AG04449 (cell line): ENCODE results near the gene BACH2.

Experiments
- CTCF ChIA-PET: fragments of 350-600 bp; formaldehyde crosslinking; extraction: SDS; loops from one replicate; lab custom pipeline; 2021; ENCODE audit warnings: antibody characterized with exemption; lab: Yijun Ruan, JAX
- POLR2A ChIA-PET: fragments of 400-600, 350-600 bp; formaldehyde crosslinking; extraction: SDS; loops from one replicate; lab custom pipeline; 2020; ENCODE audit warnings: antibody characterized with exemption, inconsistent platforms; lab: Yijun Ruan, JAX
- DNase-seq: peaks from one replicate; pipeline ENCODE4 v3.0.0-alpha.2; 2010; ENCODE audit warnings: low read depth, low spot score
- H3K4me3 ChIP-seq: 2 replicates; pipeline ENCODE4 v1.5.1; 2011; ENCODE audit warnings: low read depth, mild to moderate bottlenecking, control low read depth, low read length
- TF ChIP-seq, protein P1 (sequence below): IDR thresholded peaks from one replicate; pipeline ENCODE4 v1.5.1; 2011; ENCODE audit warnings: mild to moderate bottlenecking, moderate library complexity, low read length, control low read depth, inconsistent platforms; ENCODE audit not compliant: insufficient read depth; ENCODE audit errors: missing control alignments

BACH2 gene

DNA sequence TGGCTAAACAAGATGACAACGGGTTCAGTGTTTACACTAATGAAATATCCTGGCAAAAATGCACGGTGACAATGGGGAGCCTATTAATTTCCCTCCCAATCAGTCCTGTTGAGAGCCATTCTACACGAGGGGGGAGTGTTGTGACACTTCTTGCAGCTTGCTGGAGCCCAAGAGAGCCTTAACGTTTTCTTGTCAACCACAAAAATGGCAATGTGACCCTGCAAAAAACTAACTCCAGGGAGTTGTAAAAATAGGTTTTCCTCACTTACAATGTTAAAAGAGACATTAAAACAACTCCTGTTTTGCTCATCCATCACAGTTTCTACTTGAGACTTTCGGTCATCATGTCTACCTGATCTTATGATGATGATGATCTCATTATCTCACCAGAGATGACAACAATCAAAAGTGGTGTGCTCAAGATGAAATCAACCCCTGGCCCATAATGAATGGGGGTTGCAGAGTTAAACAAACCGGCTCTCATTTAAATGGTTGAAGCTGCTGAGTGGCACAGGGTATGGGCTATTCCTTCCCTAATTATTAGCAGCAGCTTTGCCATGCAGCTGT is 344.5 kb downstream of the BACH2 start:
- POLR2A ChIA-PET = no interaction called here

DNA sequence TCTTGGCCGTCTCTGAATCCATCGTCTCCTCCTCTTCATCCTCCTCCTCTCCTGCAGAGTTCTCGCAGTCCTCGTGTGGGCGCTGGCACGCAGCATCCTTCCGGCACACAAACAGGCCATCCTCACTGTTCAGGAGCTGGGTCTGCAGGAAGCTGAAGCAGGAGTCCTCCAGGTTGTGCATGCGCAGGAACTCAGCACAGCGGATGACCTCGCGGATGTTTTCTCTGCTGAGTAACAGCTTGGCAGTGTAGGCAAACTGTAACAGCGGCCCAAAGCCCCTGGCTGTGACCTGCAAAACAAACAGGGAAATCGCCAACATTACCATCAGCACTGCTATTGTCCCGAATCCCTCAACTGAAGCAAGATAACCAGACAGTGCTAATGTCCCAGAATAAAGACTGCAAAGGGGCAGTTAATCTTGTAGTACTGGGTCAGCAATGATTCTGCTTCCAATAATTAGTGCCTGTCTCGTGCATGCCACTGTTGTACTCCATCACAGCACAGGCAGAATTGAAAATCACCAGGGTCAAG is 345.0 kb downstream of the BACH2 start:
- ChIA-PET POLR2A (no interaction called here), CTCF (interaction anchor here (1.0 to 3.8 kb wide), 4 partner anchors 11 to 528 kb away, joined by 3 to 17 read pairs (median 8); no protein-coding TSS in a partner anchor)
- H3K4me3 ChIP-seq = no peak overlapping the region
- TF ChIP-seq, protein P1, sequence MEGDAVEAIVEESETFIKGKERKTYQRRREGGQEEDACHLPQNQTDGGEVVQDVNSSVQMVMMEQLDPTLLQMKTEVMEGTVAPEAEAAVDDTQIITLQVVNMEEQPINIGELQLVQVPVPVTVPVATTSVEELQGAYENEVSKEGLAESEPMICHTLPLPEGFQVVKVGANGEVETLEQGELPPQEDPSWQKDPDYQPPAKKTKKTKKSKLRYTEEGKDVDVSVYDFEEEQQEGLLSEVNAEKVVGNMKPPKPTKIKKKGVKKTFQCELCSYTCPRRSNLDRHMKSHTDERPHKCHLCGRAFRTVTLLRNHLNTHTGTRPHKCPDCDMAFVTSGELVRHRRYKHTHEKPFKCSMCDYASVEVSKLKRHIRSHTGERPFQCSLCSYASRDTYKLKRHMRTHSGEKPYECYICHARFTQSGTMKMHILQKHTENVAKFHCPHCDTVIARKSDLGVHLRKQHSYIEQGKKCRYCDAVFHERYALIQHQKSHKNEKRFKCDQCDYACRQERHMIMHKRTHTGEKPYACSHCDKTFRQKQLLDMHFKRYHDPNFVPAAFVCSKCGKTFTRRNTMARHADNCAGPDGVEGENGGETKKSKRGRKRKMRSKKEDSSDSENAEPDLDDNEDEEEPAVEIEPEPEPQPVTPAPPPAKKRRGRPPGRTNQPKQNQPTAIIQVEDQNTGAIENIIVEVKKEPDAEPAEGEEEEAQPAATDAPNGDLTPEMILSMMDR = no peak
- no peak for DNase-seq

More for the DNA sequence above, 344.5 kb downstream of the BACH2 start:
- H3K4me3 ChIP-seq = no peak overlapping the region
- TF ChIP-seq, protein P1 = no peak
- DNase-seq = no peak
- CTCF ChIA-PET = interaction anchor here (0.9 to 2.4 kb wide), 3 partner anchors 9 to 528 kb away, joined by 6 to 13 read pairs (median 7); no protein-coding TSS in a partner anchor

DNA sequence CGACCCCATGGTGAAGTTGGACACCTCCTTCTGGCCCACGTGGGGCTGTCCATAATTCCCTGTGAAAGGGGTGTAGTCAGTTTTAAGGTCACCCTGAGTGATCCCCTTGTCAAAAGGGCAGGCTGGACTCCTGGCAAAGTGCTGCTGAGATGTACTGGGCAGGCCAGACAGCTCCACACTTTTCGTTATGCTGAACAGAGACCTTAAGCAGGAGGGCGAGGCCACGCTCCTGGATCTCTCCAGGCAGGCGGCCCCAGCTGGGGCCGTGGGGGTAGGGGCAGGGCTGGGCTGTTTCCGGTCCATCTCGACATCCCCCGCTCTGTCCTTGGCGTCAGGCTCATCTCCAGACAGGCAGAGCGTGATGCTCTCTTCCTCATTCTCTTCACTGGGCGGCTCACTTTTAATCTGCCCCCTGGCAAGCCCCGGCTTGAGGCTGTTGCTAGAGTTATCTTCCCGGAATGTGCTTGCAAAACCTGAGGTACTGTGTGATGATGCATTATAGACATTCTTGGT is 345.7 kb downstream of the BACH2 start:
- no peak overlapping the region for H3K4me3 ChIP-seq
- no peak for DNase-seq
- TF ChIP-seq, protein P1 = no peak
- ChIA-PET CTCF (interaction anchor here (1.0 to 3.8 kb wide), 4 partner anchors 10 to 529 kb away, joined by 3 to 17 read pairs (median 8); no protein-coding TSS in a partner anchor), POLR2A (no interaction called here)

DNA sequence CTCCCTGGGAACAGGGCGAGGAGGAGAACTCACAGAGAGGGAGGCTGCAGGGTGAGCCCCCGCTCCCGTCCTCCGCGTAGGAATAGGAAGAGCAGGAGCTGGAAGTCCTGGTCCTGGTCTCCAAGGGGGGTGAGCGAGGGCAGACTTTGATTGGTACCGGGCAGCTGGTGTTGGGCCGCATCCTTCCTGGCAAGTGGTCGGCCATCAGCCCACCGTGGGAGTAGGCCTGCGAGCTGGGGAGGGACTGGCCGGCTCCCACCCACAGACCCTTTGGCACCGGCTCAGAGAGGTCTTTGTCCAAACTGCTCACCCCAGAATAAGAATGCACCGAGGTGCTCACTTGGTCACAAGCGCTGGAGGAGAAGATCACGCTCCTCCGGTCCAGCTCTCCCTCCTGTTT is 346.2 kb downstream of the BACH2 start:
- TF ChIP-seq, protein P1 = no peak
- CTCF ChIA-PET = interaction anchor here (1.3 to 3.8 kb wide), 2 partner anchors 10 to 443 kb away, joined by 3 to 17 read pairs; no protein-coding TSS in a partner anchor
- no peak overlapping the region for H3K4me3 ChIP-seq
- POLR2A ChIA-PET = no interaction called here
- DNase-seq = no peak

DNA sequence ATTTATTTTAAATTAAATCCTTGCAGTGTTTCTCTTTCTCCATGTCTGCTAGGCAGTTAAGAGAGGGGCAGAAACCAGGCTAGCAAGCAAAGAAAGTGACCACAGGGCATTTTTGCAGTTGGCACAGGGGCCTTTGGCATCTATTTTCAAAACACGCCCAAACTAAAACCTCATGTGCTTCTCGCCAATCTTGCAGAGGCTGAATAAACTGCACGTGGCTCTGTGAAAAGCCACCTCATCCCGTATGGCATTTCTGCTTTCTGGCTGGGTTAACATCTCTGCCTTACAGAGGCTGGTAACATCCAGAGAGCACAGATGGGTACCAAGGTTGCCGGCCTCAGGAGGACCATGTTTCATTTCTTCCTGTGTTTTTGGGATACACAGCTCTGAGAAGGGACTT is 347.8 kb downstream of the BACH2 start:
- ChIA-PET CTCF (interaction anchor here (1.1 to 3.8 kb wide), 3 partner anchors 8 to 532 kb away, joined by 4 to 17 read pairs (median 5); no protein-coding TSS in a partner anchor), POLR2A (no interaction called here)
- TF ChIP-seq, protein P1 = no peak
- no peak for DNase-seq
- no peak overlapping the region for H3K4me3 ChIP-seq

DNA sequence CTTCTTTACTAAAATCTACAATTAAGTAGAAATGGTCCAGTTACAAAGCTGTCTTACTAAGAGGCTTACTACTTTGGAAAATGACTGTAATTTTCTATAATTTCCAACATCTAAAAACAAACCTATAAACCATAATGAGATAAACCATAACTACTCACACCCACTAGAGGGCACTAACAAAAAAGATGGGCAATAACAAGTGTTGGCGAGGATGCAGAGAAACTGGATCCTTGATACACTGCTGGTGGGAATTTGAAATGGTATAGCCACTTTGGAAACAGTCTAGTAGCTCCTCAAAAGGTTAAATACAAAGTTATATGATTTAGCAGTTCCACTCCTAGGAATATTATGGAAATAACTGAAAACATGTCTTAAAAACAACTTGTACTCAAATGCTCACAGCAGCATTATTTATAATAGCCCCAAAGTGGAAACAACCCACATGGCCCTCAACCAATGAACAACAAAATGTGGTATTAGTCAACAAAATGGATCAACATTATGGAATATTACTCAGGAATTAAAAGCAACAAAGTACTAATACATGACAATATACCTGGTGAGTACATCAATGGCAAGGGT is 351.7 kb downstream of the BACH2 start:
- ChIA-PET CTCF (interaction anchor here (0.6 to 3.3 kb wide), 12 partner anchors 10 to 534 kb away, joined by 3 to 50 read pairs (median 3); no protein-coding TSS in a partner anchor), POLR2A (no interaction called here)
- TF ChIP-seq, protein P1 = peak; percentile 21
- H3K4me3 ChIP-seq = no peak overlapping the region
- DNase-seq = no peak
